ENCODE results near the gene ENTPD5. TPM values are rescaled to one million over a fixed set of nuclear protein-coding genes. Genes with fewer than 3 reads are reported as not detected.
"Not testable (repeated sequence)": the region's sequence is repeated elsewhere in the genome, so short reads cannot be mapped to it uniquely, and the experiment has no call there.

Gene ENTPD5
- total and polyA plus RNA-seq, 2 experiments from 2014 or later: 25.1 to 71.0 TPM

DNA sequence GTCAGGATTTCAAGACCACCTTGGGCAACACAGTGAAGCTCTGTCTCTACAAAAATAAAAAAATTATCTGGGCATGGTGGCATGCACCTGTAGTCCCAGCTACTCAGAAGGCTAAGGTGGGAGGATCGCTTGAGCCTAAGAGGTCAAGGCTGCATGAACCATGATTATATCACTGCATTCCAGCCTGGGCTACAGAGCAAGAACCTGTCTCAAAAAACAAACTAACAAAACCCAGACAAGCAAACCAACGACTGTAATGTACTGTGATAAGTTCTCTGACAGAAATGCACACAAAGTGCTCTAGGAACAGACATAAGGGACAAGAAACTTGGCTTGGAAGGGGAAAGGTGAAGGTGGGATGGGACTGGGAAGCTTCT lies 22.4 kb downstream of the ENTPD5 start:
- H3K36me3 ChIP-seq (replicated peaks; ENCODE audit: insufficient read depth, low read depth): no peaks in the 10 kb centered on the region
- no peak for DNase-seq (ENCODE audit: low spot score)
- 36% methylated on average over 2 of the region's 2 CpGs for WGBS (ENCODE audit: low lambda C conversion rate, missing lambda C conversion rate)
- peak overlapping the region; percentile 71 for H3K4me2 ChIP-seq
- H3K4me3 ChIP-seq: no peak overlapping the region
- H3K4me1 ChIP-seq (ENCODE audit: insufficient read depth): peaks cover 5% of the 10 kb centered on the region
- H3K9me3 ChIP-seq (ENCODE audit: low read depth): no peaks in the 10 kb centered on the region
- H4K20me1 ChIP-seq (ENCODE audit: insufficient read depth, poor library complexity, severe bottlenecking): no peaks in the 10 kb centered on the region
- H3K27ac ChIP-seq: peak overlapping the region; percentile 94
- H2AFZ ChIP-seq: no peak overlapping the region
- H3K27me3 ChIP-seq: no peaks in the 10 kb centered on the region
- H3K79me2 ChIP-seq: peaks cover 25% of the 10 kb centered on the region
- TF ChIP-seq, protein P1, sequence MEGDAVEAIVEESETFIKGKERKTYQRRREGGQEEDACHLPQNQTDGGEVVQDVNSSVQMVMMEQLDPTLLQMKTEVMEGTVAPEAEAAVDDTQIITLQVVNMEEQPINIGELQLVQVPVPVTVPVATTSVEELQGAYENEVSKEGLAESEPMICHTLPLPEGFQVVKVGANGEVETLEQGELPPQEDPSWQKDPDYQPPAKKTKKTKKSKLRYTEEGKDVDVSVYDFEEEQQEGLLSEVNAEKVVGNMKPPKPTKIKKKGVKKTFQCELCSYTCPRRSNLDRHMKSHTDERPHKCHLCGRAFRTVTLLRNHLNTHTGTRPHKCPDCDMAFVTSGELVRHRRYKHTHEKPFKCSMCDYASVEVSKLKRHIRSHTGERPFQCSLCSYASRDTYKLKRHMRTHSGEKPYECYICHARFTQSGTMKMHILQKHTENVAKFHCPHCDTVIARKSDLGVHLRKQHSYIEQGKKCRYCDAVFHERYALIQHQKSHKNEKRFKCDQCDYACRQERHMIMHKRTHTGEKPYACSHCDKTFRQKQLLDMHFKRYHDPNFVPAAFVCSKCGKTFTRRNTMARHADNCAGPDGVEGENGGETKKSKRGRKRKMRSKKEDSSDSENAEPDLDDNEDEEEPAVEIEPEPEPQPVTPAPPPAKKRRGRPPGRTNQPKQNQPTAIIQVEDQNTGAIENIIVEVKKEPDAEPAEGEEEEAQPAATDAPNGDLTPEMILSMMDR (IDR thresholded peaks at IDR 0.05; ENCODE audit: poor library complexity): no peak
- TF ChIP-seq EZH2 (IDR thresholded peaks at IDR 0.05; ENCODE audit: borderline replicate concordance) (no peak), EZH2phosphoT487 (IDR thresholded peaks at IDR 0.05; ENCODE audit: low read depth, severe bottlenecking, unreplicated experiment) (no peak)
- H3K9me2 ChIP-seq (replicated peaks; ENCODE audit: insufficient read depth): no peaks in the 10 kb centered on the region

DNA sequence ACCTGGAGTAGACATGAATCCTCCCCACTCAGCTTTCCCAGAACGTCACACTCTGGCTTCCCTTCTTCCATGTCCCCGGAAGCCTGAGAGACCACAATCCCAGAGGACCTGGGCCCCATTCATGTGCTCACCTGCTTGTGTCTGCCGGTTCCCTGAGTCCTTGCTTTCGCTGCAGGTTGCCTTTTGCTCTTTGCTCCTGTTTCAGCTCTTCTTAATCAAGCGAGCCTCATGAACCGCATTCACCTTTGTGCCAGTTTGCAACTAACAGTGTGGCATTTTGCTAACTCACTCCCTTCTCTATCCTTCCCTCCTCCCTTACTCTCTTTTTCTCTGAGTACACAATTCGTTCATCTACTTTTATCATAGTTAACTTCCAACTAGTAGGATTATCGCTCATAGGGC lies 23.1 kb downstream of the ENTPD5 start:
- 61% methylated on average over 8 of the region's 8 CpGs for WGBS (ENCODE audit: low lambda C conversion rate, missing lambda C conversion rate)
- Histone ChIP-seq H3K27ac (peak overlapping the region; percentile 94), H3K27me3 (no peaks in the 10 kb centered on the region), H3K4me1 (ENCODE audit: insufficient read depth) (peaks cover 11% of the 10 kb centered on the region), H3K36me3 (replicated peaks; ENCODE audit: insufficient read depth, low read depth) (no peaks in the 10 kb centered on the region), H3K4me2 (peak overlapping the region; percentile 71), H3K9me3 (ENCODE audit: low read depth) (no peaks in the 10 kb centered on the region), H3K9me2 (replicated peaks; ENCODE audit: insufficient read depth) (no peaks in the 10 kb centered on the region), H4K20me1 (ENCODE audit: insufficient read depth, poor library complexity, severe bottlenecking) (no peaks in the 10 kb centered on the region), H3K79me2 (peaks cover 25% of the 10 kb centered on the region), H3K4me3 (peak overlapping the region; percentile 13), H2AFZ (peak overlapping the region; percentile 46)
- DNase-seq (ENCODE audit: low spot score): peak; percentile 47
- TF ChIP-seq, protein P1 (IDR thresholded peaks at IDR 0.05; ENCODE audit: poor library complexity): no peak
- TF ChIP-seq EZH2phosphoT487 (IDR thresholded peaks at IDR 0.05; ENCODE audit: low read depth, severe bottlenecking, unreplicated experiment) (no peak), EZH2 (IDR thresholded peaks at IDR 0.05; ENCODE audit: borderline replicate concordance) (no peak)

DNA sequence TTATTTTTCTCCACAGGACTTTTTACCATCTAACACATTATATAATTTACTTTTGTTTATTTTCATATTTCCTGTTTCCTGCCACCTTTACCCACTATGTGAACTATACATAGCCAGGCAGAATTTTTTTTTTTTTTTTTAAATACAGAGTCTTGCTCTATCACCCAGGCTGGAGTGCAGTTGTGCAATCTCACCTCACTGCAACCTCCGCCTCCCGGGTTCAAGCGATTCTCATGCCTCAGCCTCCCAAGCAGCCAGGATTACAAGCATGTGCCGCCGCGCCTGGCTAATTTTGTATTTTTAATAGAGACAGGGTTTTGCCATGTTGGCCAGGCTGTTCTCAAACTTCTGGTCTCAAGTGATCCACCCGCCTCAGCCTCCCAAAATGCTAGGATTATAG lies 24.2 kb downstream of the ENTPD5 start:
- peaks cover 11% of the 10 kb centered on the region for H3K4me1 ChIP-seq (ENCODE audit: insufficient read depth)
- H3K9me2 ChIP-seq (replicated peaks; ENCODE audit: insufficient read depth); H3K4me3 ChIP-seq: not testable (repeated sequence)

DNA sequence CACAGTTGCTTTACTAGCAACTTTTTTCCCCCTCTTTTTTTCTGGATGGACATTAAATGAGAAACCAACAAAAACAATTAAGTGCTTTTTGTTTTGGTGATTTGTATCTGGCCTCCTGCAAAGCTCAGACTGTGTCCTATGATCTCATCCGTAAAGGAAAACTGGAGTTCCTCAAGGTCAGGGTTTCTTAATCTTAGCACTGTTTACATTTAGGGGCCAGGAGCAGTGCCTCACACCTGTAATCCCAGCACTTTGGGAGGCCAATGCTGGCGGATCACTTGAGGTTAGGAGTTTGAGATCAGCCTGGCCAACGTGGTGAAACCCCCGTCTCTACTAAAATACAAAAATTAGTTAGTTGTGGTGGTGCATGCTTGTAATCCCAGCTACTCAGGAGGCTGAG lies 28.0 kb downstream of the ENTPD5 start:
- Histone ChIP-seq H4K20me1 (ENCODE audit: insufficient read depth, poor library complexity, severe bottlenecking) (no peaks in the 10 kb centered on the region), H3K9me2 (replicated peaks; ENCODE audit: insufficient read depth) (no peaks in the 10 kb centered on the region), H3K4me3 (no peak overlapping the region), H3K79me2 (peaks cover 33% of the 10 kb centered on the region), H3K27me3 (no peaks in the 10 kb centered on the region), H3K4me1 (ENCODE audit: insufficient read depth) (peaks cover 6% of the 10 kb centered on the region), H3K9me3 (ENCODE audit: low read depth) (no peaks in the 10 kb centered on the region), H3K27ac (peak overlapping the region; percentile 31), H2AFZ (no peak overlapping the region), H3K4me2 (no peak overlapping the region), H3K36me3 (replicated peaks; ENCODE audit: insufficient read depth, low read depth) (no peaks in the 10 kb centered on the region)
- WGBS (ENCODE audit: low lambda C conversion rate, missing lambda C conversion rate): 58% methylated on average over 4 of the region's 4 CpGs
- TF ChIP-seq EZH2phosphoT487 (IDR thresholded peaks at IDR 0.05; ENCODE audit: low read depth, severe bottlenecking, unreplicated experiment): no peak
- no peak for TF ChIP-seq EZH2 (IDR thresholded peaks at IDR 0.05; ENCODE audit: borderline replicate concordance)
- TF ChIP-seq, protein P1 (IDR thresholded peaks at IDR 0.05; ENCODE audit: poor library complexity): no peak
- DNase-seq (ENCODE audit: low spot score): no peak

More for the DNA sequence above, 24.2 kb downstream of the ENTPD5 start:
- H3K79me2 ChIP-seq: peaks cover 31% of the 10 kb centered on the region
- peak overlapping the region; percentile 71 for H3K4me2 ChIP-seq
- not testable (repeated sequence) for H3K36me3 ChIP-seq (replicated peaks; ENCODE audit: insufficient read depth, low read depth); DNase-seq (ENCODE audit: low spot score); H2AFZ ChIP-seq; H3K27me3 ChIP-seq; H4K20me1 ChIP-seq (ENCODE audit: insufficient read depth, poor library complexity, severe bottlenecking); H3K9me3 ChIP-seq (ENCODE audit: low read depth)
- 85% methylated on average over 7 of the region's 7 CpGs for WGBS (ENCODE audit: low lambda C conversion rate, missing lambda C conversion rate)
- H3K27ac ChIP-seq: peak overlapping the region; percentile 94

- H3K27me3 ChIP-seq; H2AFZ ChIP-seq; H3K4me1 ChIP-seq (ENCODE audit: insufficient read depth); H3K4me2 ChIP-seq; H3K9me2 ChIP-seq (replicated peaks; ENCODE audit: insufficient read depth); H3K4me3 ChIP-seq; DNase-seq (ENCODE audit: low spot score); H3K9me3 ChIP-seq (ENCODE audit: low read depth); H4K20me1 ChIP-seq (ENCODE audit: insufficient read depth, poor library complexity, severe bottlenecking); H3K36me3 ChIP-seq (replicated peaks; ENCODE audit: insufficient read depth, low read depth); H3K27ac ChIP-seq: not testable (repeated sequence)
- H3K79me2 ChIP-seq: peaks cover 19% of the 10 kb centered on the region
- WGBS (ENCODE audit: low lambda C conversion rate, missing lambda C conversion rate): 84% methylated on average over 7 of the region's 7 CpGs
Observed at GRCh38 chr14:73988656-73989055, 30.4 kb downstream of the ENTPD5 start.
